HepG2 (cell line): ENCODE measurements around the gene GLYATL3. TPM values are rescaled to one million over a fixed set of nuclear protein-coding genes. Genes with fewer than 3 reads are reported as not detected.
A peak's percentile ranks its signal among the peaks of the same experiment; 100 is the strongest.

Source experiments
- ATAC-seq: fragments of 200-7000 bp; cut with Tn5 transposase; 3 replicates; pipeline ENCODE4 v1.9.1; 2020; ENCODE audit warnings: mild to moderate bottlenecking, moderate library complexity
- BruUV-seq: library from RNA; stranded (reverse); fragments of 400-500 nt; replicated peaks from 2 replicates; lab custom pipeline; 2021; lab: Mats Ljungman, UMichigan
- CTCF ChIA-PET: fragments of 300-600 bp; formaldehyde crosslinking; extraction: SDS; loops from one replicate; lab custom pipeline; 2021; ENCODE audit warnings: low total read pairs, inconsistent platforms, low intra/inter-chr PET ratio; lab: Yijun Ruan, JAX
- POLR2A ChIA-PET: fragments of 350-600 bp; sonication (Branson Sonifier 250); formaldehyde crosslinking; loops from one replicate; lab custom pipeline; 2020; ENCODE audit warnings: antibody characterized with exemption, inconsistent platforms; lab: Yijun Ruan, JAX
- DNase-seq: peaks from one replicate; pipeline ENCODE4 v3.0.0-alpha.2; 2015; ENCODE audit warnings: low spot score
- FAIRE-seq: peaks from 3 replicates; lab custom pipeline; 2011; peaks lifted over from hg19 to GRCh38; lab: Jason Lieb, UNC
- H2AFZ ChIP-seq: one replicate; pipeline ENCODE4 v1.6.1; 2011; ENCODE audit warnings: low read length, inconsistent platforms
- H3K27ac ChIP-seq: fragments of 300-600 bp; 3 replicates; pipeline ENCODE4 v1.8.0; 2011; ENCODE audit warnings: mixed run types, mild to moderate bottlenecking, mixed read lengths, low read length, inconsistent platforms; ENCODE audit not compliant: insufficient read depth; ENCODE audit errors: extremely low read length
- H3K27me3 ChIP-seq, 2 experiments: fragments of 200-600 bp in 1 of 2; 2 replicates in 1 of 2; 3 replicates in 1 of 2; pipeline versions ENCODE4 v1.6.0 to v1.8.0; 2011; ENCODE audit warnings: low read length in 2 of 2, mild to moderate bottlenecking in 2 of 2, moderate library complexity in 2 of 2, inconsistent platforms in 1 of 2; ENCODE audit not compliant: insufficient read depth in 2 of 2, control insufficient read depth in 1 of 2
- H3K36me3 ChIP-seq, 2 experiments: fragments of 200-600 bp in 1 of 2; replicated peaks in 1 of 2; 2 replicates in 1 of 2; 3 replicates in 1 of 2; pipeline versions ENCODE4 v1.5.1 to v1.8.0; 2011; ENCODE audit warnings: low read length in 2 of 2, inconsistent platforms in 1 of 2; ENCODE audit not compliant: insufficient read depth in 2 of 2, control insufficient read depth in 1 of 2
- H3K4me1 ChIP-seq: 2 replicates; pipeline ENCODE4 v1.5.1; 2012; ENCODE audit warnings: low read length, inconsistent platforms; ENCODE audit not compliant: insufficient read depth
- H3K4me2 ChIP-seq: 2 replicates; pipeline ENCODE4 v1.6.0; 2011; ENCODE audit warnings: low read depth, low read length, inconsistent platforms
- H3K4me3 ChIP-seq, 3 experiments: fragments of 200-600 bp in 1 of 3; sonication (generic), shearing (Covaris generic) in 1 of 3; replicated peaks in 1 of 3; 2 replicates each; pipeline ENCODE4 v1.5.1; 2011 to 2016; ENCODE audit warnings: low read length in 3 of 3, inconsistent platforms in 2 of 3, low read depth in 2 of 3, mild to moderate bottlenecking in 2 of 3, control low read depth in 1 of 3, mixed read lengths in 1 of 3; ENCODE audit not compliant: insufficient read depth in 1 of 3
- H3K79me2 ChIP-seq: one replicate; pipeline ENCODE4 v1.6.1; 2011; ENCODE audit warnings: low read length, inconsistent platforms; ENCODE audit not compliant: insufficient read depth
- H3K9ac ChIP-seq: 2 replicates; pipeline ENCODE4 v1.6.0; 2011; ENCODE audit warnings: mild to moderate bottlenecking, low read depth, low read length, inconsistent platforms; ENCODE audit not compliant: insufficient read depth
- H3K9me3 ChIP-seq: 2 replicates; pipeline ENCODE4 v1.5.1; 2012; ENCODE audit warnings: mild to moderate bottlenecking, low read length
- H4K20me1 ChIP-seq: 2 replicates; pipeline ENCODE4 v1.6.0; 2011; ENCODE audit warnings: inconsistent platforms, mild to moderate bottlenecking, low read length, moderate library complexity; ENCODE audit not compliant: insufficient read depth
- BATF2 ChIP-seq: sonication (generic); formaldehyde crosslinking; IDR thresholded peaks from 2 replicates; pipeline ENCODE4 v1.8.0; 2022; ENCODE audit warnings: mild to moderate bottlenecking, missing genetic modification reagents, moderate library complexity
- FOXP4 ChIP-seq: sonication (generic); formaldehyde crosslinking; IDR thresholded peaks from 2 replicates; pipeline ENCODE4 v1.4.0; 2020; ENCODE audit warnings: missing genetic modification reagents
- HOXA5 ChIP-seq: sonication (generic); formaldehyde crosslinking; IDR thresholded peaks from 2 replicates; pipeline ENCODE4 v1.4.0; 2020; ENCODE audit warnings: missing genetic modification reagents
- KLF16 ChIP-seq, 2 experiments: sonication (generic) in 1 of 2; formaldehyde crosslinking in 1 of 2; IDR thresholded peaks; 2 replicates each; pipeline versions ENCODE4 v1.6.1 to v1.8.0; 2016 to 2023; ENCODE audit warnings: missing genetic modification reagents in 2 of 2, missing compliant biosample characterization in 1 of 2
- SOX13 ChIP-seq, 3 experiments: fragments of 450-650 bp in 1 of 3; sonication (generic) in 1 of 3; formaldehyde crosslinking in 1 of 3; IDR thresholded peaks in 2 of 3; conservative IDR thresholded peaks in 1 of 3; 2 replicates each; pipeline versions ENCODE4 v1.5.0 to v1.6.1; 2016 to 2020; ENCODE audit warnings: antibody characterized with exemption in 1 of 3, mild to moderate bottlenecking in 1 of 3, missing compliant biosample characterization in 1 of 3, missing genetic modification reagents in 1 of 3, moderate library complexity in 1 of 3
- THRA ChIP-seq: sonication (generic); formaldehyde crosslinking; IDR thresholded peaks from 2 replicates; pipeline ENCODE4 v1.4.0; 2020; ENCODE audit warnings: missing genetic modification reagents, borderline replicate concordance
- ZC3H13 ChIP-seq: sonication (generic); formaldehyde crosslinking; IDR thresholded peaks from 2 replicates; pipeline ENCODE4 v1.8.1; 2023; ENCODE audit warnings: mild to moderate bottlenecking, missing genetic modification reagents, moderate library complexity
- ZFP36L1 ChIP-seq: sonication (generic); formaldehyde crosslinking; IDR thresholded peaks from 2 replicates; pipeline ENCODE4 v1.8.0; 2022; ENCODE audit warnings: mild to moderate bottlenecking, missing genetic modification reagents, moderate library complexity
- ZNF607 ChIP-seq: sonication (generic); formaldehyde crosslinking; IDR thresholded peaks from 2 replicates; pipeline ENCODE4 v1.5.1; 2020; ENCODE audit warnings: missing genetic modification reagents, mild to moderate bottlenecking, borderline replicate concordance
- ZNF768 ChIP-seq: sonication (generic); formaldehyde crosslinking; IDR thresholded peaks from 2 replicates; pipeline ENCODE4 v1.4.0; 2020; ENCODE audit warnings: missing genetic modification reagents
- WGBS: methylation state at CpG from one replicate; pipeline ENCODE4 v1.1.6; 2017; ENCODE audit warnings: low lambda C conversion rate; 5-methylcytosine and 5-hydroxymethylcytosine counted together
- in situ Hi-C: cut with HindIII; loops from 2 replicates; pipeline ENCODE4 v1.10.0; 2017; ENCODE audit warnings: low pct_unique_long_range_greater_than_20kb; ENCODE audit not compliant: extremely low pct_ligation_motif_present
- intact Hi-C: fragments of 100-400 bp; cut with micrococcal nuclease; formaldehyde crosslinking; loops from one replicate; pipeline ENCODE4 v1.10.0; 2022; ENCODE audit not compliant: unreplicated experiment
- polyA plus RNA-seq, 8 experiments: library from polyadenylated mRNA; depleted of rRNA in 3 of 8; stranded (reverse) in 7 of 8; unstranded in 1 of 8; fragments of >200 nt; fragmentation: Illumina TruSeq in 4 of 8; extraction: Trizol in 4 of 8; gene quantifications; 2 replicates each; pipeline versions ENCODE4 v1.2.1 to v1.2.3, GENCODE V29; 2011 to 2016; ENCODE audit warnings: low read depth in 4 of 8, missing spikeins in 1 of 8, mixed read lengths in 1 of 8; ENCODE audit not compliant: insufficient read depth in 1 of 8
- total RNA-seq, 5 experiments: library from RNA; depleted of rRNA; stranded (reverse); fragments of >200 nt; fragmentation: Illumina TruSeq; extraction: Trizol; gene quantifications; 2 replicates each; pipeline ENCODE4 v1.2.3, GENCODE V29; 2016; ENCODE audit warnings: low read depth in 1 of 5
- TF ChIP-seq, protein P1 (sequence below): sonication (generic); formaldehyde crosslinking; IDR thresholded peaks from 2 replicates; pipeline ENCODE4 v1.5.0; 2020; ENCODE audit warnings: missing genetic modification reagents
- TF ChIP-seq, protein P2 (sequence below): IDR thresholded peaks from 2 replicates; pipeline ENCODE4 v1.6.1; 2016; ENCODE audit warnings: control low read depth

GLYATL3 gene
- total and polyA plus RNA-seq, 2 of the 13 experiments (the other 11 are each of a cell fraction or from before 2014, with no cell fraction given): 0.05 TPM; not detected in 1

DNA sequence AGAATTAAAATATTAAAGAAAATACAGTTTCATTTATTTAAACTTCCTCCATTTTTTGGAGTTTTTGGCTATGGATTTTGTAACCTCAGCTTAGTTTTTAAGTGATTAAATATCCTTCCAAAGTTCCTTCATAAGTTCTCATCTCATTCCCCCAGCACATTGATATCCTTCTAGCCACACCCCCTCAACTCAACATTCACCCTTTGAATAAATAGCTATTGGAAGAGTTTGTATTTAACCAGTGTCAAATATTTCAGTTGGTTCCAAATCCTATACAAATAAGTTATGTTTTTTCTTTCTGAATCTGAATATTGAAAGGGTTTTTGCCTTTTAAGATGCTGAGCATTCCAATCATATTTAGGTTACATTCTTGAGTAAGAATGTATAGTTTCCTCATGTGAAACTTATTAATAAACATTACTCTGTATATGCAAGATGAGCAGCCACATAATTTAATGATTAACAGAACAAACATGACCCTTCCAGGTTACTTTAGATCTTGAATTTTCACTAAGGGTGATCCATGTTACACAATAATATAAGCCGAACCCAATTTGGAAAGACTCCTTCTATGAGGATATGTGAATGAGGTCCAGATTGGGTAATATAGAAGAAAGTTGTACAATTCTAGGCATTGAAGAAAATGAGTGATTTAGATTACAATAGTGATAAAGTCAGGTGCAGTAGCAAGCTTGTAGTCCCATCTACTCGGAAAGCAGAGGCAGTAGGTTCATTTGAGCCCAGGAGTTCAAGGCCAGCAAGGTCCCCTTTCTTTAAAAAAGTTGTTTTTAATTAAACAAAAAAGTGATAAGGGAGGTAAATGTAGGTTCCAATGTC, 13.6 kb downstream of the GLYATL3 start:
- no peaks in the 10 kb centered on the region for H3K36me3 ChIP-seq
- CTCF ChIA-PET: interaction anchor here (1.3 kb wide), 1 partner anchor 18 kb away, joined by 3 read pairs; no protein-coding TSS in a partner anchor
- peak overlapping the region; percentile 43 for H3K4me2 ChIP-seq
- H3K27ac ChIP-seq: peak overlapping the region; percentile 62
- POLR2A ChIA-PET: no interaction called here
- WGBS: 3% methylated on average over 2 of the region's 2 CpGs
- no peak overlapping the region for H3K4me3 ChIP-seq
- H3K79me2 ChIP-seq: no peaks in the 10 kb centered on the region
- H2AFZ ChIP-seq: no peak overlapping the region
- no peaks in the 10 kb centered on the region for H4K20me1 ChIP-seq
- intact Hi-C loops: no loop called here
- peaks cover 51% of the 10 kb centered on the region for H3K4me1 ChIP-seq
- peak; percentile 58 for DNase-seq
- no peak overlapping the region for H3K9ac ChIP-seq
- in situ Hi-C loops: no loop called here
- H3K9me3 ChIP-seq: no peaks in the 10 kb centered on the region
- no TSS peak for BruUV-seq
- no peaks in the 10 kb centered on the region for H3K27me3 ChIP-seq
- FAIRE-seq: no peak
- ATAC-seq: peak; percentile 72
- TF ChIP-seq, protein P1, sequence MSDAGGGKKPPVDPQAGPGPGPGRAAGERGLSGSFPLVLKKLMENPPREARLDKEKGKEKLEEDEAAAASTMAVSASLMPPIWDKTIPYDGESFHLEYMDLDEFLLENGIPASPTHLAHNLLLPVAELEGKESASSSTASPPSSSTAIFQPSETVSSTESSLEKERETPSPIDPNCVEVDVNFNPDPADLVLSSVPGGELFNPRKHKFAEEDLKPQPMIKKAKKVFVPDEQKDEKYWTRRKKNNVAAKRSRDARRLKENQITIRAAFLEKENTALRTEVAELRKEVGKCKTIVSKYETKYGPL: 0 out of 2 replicates have a peak, but pooled peaks have one; percentile 30
- no peak for TF ChIP-seq BATF2 (CRISPR knock-in tag)
- TF ChIP-seq ZNF607: no peak
- TF ChIP-seq ZFP36L1 (CRISPR knock-in tag): no peak
- no peak for TF ChIP-seq ZNF768 (CRISPR knock-in tag)
- TF ChIP-seq ZC3H13: no peak
- no peak for TF ChIP-seq SOX13 (IDR thresholded peaks at IDR 0.05)
- TF ChIP-seq SOX13 (CRISPR knock-in tag; conservative IDR thresholded peaks at IDR 0.05 in 1 of 2, IDR thresholded peaks at IDR 0.05 in 1 of 2): peak in 1 of 2 experiments; percentile 41; a peak in 2 of 4 replicates
- peak; percentile 86 for TF ChIP-seq FOXP4 (CRISPR knock-in tag)
- TF ChIP-seq HOXA5 (CRISPR knock-in tag): no peak
- TF ChIP-seq KLF16 (CRISPR knock-in tag; IDR thresholded peaks at IDR 0.05): peak in 1 of 2 experiments; percentile 20; a peak in 1 of 4 replicates
- TF ChIP-seq, protein P2, sequence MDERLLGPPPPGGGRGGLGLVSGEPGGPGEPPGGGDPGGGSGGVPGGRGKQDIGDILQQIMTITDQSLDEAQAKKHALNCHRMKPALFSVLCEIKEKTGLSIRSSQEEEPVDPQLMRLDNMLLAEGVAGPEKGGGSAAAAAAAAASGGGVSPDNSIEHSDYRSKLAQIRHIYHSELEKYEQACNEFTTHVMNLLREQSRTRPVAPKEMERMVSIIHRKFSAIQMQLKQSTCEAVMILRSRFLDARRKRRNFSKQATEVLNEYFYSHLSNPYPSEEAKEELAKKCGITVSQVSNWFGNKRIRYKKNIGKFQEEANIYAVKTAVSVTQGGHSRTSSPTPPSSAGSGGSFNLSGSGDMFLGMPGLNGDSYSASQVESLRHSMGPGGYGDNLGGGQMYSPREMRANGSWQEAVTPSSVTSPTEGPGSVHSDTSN: no peak
- 0 out of 2 replicates have a peak, but pooled peaks have one; percentile 63 for TF ChIP-seq THRA
